Osteoblast (primary cell): ENCODE results near the gene MLIP. TPM values are rescaled to one million over a fixed set of nuclear protein-coding genes. Genes with fewer than 3 reads are reported as not detected.

Experiments used
- DNase-seq: peaks from one replicate; pipeline ENCODE4 v3.0.0; 2011; ENCODE audit warnings: low spot score, mixed read lengths; ENCODE audit not compliant: insufficient read length; ENCODE audit errors: missing footprints
- H2AFZ ChIP-seq: 2 replicates; pipeline ENCODE4 v1.6.0; 2011; ENCODE audit warnings: mild to moderate bottlenecking, low read length
- H3K27ac ChIP-seq: 2 replicates; pipeline ENCODE4 v1.5.1; 2011; ENCODE audit warnings: mild to moderate bottlenecking, low read depth, low read length, moderate library complexity
- H3K27me3 ChIP-seq: 2 replicates; pipeline ENCODE4 v1.6.0; 2012; ENCODE audit warnings: mild to moderate bottlenecking, control low read depth, inconsistent platforms, low read length, moderate library complexity; ENCODE audit not compliant: insufficient read depth
- H3K36me3 ChIP-seq: 2 replicates; pipeline ENCODE4 v1.5.1; 2011; ENCODE audit warnings: mild to moderate bottlenecking, low read length, control low read depth, moderate library complexity; ENCODE audit not compliant: insufficient read depth
- H3K4me1 ChIP-seq: 2 replicates; pipeline ENCODE4 v1.5.1; 2011; ENCODE audit warnings: mild to moderate bottlenecking, low read length, control low read depth, moderate library complexity; ENCODE audit not compliant: insufficient read depth
- H3K4me2 ChIP-seq: 2 replicates; pipeline ENCODE4 v1.6.0; 2011; ENCODE audit warnings: mild to moderate bottlenecking, low read length; ENCODE audit not compliant: insufficient read depth
- H3K4me3 ChIP-seq: fragments of 200-600 bp; sonication (generic); 3 replicates; pipeline ENCODE4 v1.5.1; 2012; ENCODE audit warnings: mild to moderate bottlenecking, low read length, inconsistent platforms; ENCODE audit not compliant: insufficient read depth
- H3K79me2 ChIP-seq: 2 replicates; pipeline ENCODE4 v1.6.0; 2012; ENCODE audit warnings: mild to moderate bottlenecking, low read length, control low read depth, inconsistent platforms; ENCODE audit not compliant: insufficient read depth
- H3K9me3 ChIP-seq: 2 replicates; pipeline ENCODE4 v1.5.1; 2011; ENCODE audit warnings: low read depth, low read length, control low read depth
- H4K20me1 ChIP-seq: 2 replicates; pipeline ENCODE4 v1.6.0; 2012; ENCODE audit warnings: mild to moderate bottlenecking, low read length, control low read depth; ENCODE audit not compliant: insufficient read depth
- total RNA-seq: library from RNA; depleted of rRNA; stranded (reverse); fragments of >200 nt; gene quantifications from 2 replicates; pipeline ENCODE4 v1.2.3, GENCODE V29; 2012
- TF ChIP-seq, protein P1 (sequence below): IDR thresholded peaks from 2 replicates; pipeline ENCODE4 v1.5.1; 2011; ENCODE audit warnings: mild to moderate bottlenecking, low read depth, low read length, moderate library complexity; ENCODE audit errors: extremely low read depth

The MLIP gene
- total RNA-seq, 1 donor, result 0.36 TPM

DNA sequence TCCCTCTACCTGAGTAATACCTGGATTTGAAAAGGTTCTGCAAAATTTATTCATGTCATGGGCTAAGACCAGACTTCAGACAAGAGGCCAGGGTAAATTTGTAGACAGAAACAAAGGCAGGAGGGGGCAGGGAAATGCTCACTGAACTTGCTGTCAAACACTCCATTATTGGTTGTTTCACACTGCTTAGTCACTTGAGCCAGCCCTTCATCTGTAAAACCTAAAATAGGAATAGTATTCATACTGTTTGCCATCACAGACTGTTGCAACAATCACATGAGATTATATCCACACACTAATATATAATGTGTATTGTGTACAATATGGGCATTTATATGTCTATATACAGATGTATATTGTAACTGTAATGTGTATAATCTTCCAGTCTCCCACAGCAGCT lies 190.5 kb downstream of the MLIP start:
- TF ChIP-seq, protein P1, sequence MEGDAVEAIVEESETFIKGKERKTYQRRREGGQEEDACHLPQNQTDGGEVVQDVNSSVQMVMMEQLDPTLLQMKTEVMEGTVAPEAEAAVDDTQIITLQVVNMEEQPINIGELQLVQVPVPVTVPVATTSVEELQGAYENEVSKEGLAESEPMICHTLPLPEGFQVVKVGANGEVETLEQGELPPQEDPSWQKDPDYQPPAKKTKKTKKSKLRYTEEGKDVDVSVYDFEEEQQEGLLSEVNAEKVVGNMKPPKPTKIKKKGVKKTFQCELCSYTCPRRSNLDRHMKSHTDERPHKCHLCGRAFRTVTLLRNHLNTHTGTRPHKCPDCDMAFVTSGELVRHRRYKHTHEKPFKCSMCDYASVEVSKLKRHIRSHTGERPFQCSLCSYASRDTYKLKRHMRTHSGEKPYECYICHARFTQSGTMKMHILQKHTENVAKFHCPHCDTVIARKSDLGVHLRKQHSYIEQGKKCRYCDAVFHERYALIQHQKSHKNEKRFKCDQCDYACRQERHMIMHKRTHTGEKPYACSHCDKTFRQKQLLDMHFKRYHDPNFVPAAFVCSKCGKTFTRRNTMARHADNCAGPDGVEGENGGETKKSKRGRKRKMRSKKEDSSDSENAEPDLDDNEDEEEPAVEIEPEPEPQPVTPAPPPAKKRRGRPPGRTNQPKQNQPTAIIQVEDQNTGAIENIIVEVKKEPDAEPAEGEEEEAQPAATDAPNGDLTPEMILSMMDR, result no peak
- no peak overlapping the region for H3K27ac ChIP-seq
- no peaks in the 10 kb centered on the region for H3K4me1 ChIP-seq
- no peaks in the 10 kb centered on the region for H3K9me3 ChIP-seq
- no peak overlapping the region for H3K4me3 ChIP-seq
- H3K4me2 ChIP-seq, result no peak overlapping the region
- no peak for DNase-seq
- no peak overlapping the region for H2AFZ ChIP-seq
- no peaks in the 10 kb centered on the region for H3K79me2 ChIP-seq
- no peaks in the 10 kb centered on the region for H3K36me3 ChIP-seq
- H3K27me3 ChIP-seq, result no peaks in the 10 kb centered on the region
- no peaks in the 10 kb centered on the region for H4K20me1 ChIP-seq

- H3K36me3 ChIP-seq, result no peaks in the 10 kb centered on the region
- H4K20me1 ChIP-seq, result no peaks in the 10 kb centered on the region
- no peak overlapping the region for H2AFZ ChIP-seq
- no peaks in the 10 kb centered on the region for H3K9me3 ChIP-seq
- H3K27ac ChIP-seq, result no peak overlapping the region
- no peak overlapping the region for H3K4me2 ChIP-seq
- H3K4me3 ChIP-seq, result no peak overlapping the region
- H3K79me2 ChIP-seq, result no peaks in the 10 kb centered on the region
- H3K4me1 ChIP-seq, result no peaks in the 10 kb centered on the region
- DNase-seq, result no peak
- TF ChIP-seq, protein P1, result no peak
- H3K27me3 ChIP-seq, result no peaks in the 10 kb centered on the region
These were observed 196.2 kb downstream of the MLIP start for GRCh38 chr6:54307439-54307910.

DNA sequence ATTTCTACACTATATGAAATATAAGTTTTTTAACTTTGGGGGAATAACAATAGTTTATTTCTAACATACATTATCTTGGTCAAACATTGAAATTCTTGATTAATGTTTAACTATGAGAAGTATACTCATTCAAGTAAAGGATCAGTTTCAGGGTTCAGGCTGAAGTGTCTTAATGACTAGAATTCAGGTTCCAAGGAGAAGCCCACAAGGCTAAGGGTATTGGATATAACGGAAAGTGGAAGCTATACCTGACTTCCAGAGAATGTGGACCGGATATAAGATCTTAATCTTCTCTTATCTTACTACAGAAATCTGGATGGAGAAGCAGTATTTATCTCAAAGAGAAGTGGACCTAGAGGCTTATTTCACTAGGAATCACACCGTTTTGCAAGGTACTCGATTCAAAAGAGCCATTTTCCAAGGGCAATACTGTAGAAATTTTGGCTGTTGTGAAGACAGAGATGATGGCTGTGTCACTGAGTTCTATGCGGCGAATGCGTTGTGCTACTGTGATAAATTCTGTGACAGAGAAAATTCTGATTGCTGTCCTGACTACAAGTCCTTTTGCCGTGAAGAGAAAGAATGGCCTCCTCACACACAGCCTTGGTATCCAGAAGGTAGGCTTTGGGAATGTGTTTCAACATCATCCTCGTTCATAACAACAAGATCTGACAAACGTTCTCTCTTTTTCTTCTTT lies 197.2 kb downstream of the MLIP start, which contains the start of gene TINAG:
TSS of gene TINAG (plus strand) at position 153 of the 697 bp plus-strand sequence. CDS start at position 263, 110 bp downstream.
- no peak for DNase-seq
- TF ChIP-seq, protein P1, result no peak
- Histone ChIP-seq H3K36me3 (no peaks in the 10 kb centered on the region), H3K9me3 (no peaks in the 10 kb centered on the region), H3K79me2 (no peaks in the 10 kb centered on the region), H3K4me2 (no peak within 1 kb of the TSS), H3K27me3 (no peaks in the 10 kb centered on the region), H3K4me1 (no peaks in the 10 kb centered on the region), H3K27ac (no peak within 1 kb of the TSS), H3K4me3 (no peak within 1 kb of the TSS), H4K20me1 (no peaks in the 10 kb centered on the region), H2AFZ (no peak within 1 kb of the TSS)

DNA sequence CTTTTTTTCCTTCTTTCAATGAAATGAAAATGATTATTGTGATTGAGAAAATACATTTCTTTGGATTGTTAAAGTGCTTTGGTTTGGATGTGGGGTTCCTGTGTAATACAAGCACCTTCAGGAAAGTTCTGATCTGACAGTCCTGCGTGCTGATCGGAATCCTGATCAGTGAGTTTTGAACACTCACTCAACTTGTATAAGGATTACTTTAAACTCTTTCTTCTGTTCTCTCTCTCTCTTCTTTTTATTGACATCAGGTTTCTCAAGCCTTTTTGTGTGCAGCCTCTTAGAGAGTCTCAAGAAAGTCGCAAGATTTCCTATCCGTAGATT lies 197.7 kb downstream of the MLIP start:
- no peak overlapping the region for H3K4me3 ChIP-seq
- no peaks in the 10 kb centered on the region for H3K79me2 ChIP-seq
- H4K20me1 ChIP-seq, result no peaks in the 10 kb centered on the region
- no peak overlapping the region for H2AFZ ChIP-seq
- no peak overlapping the region for H3K4me2 ChIP-seq
- no peaks in the 10 kb centered on the region for H3K4me1 ChIP-seq
- TF ChIP-seq, protein P1, result no peak
- no peaks in the 10 kb centered on the region for H3K36me3 ChIP-seq
- no peak for DNase-seq
- no peak overlapping the region for H3K27ac ChIP-seq
- H3K27me3 ChIP-seq, result no peaks in the 10 kb centered on the region
- no peaks in the 10 kb centered on the region for H3K9me3 ChIP-seq
